IMR-90 (cell line): ENCODE data around the gene ZNF641.

Experiments
- BHLHE40 ChIP-seq: fragments of 150-350 bp; IDR thresholded peaks from 2 replicates; pipeline ENCODE4 v1.6.1; 2016; ENCODE audit warnings: mild to moderate bottlenecking, low read depth, low read length
- CHD1 ChIP-seq: IDR thresholded peaks from 2 replicates; pipeline ENCODE4 v1.6.1; 2012; ENCODE audit warnings: low read depth, low read length, improper control_type of control experiment
- MAFK ChIP-seq: IDR thresholded peaks from 2 replicates; pipeline ENCODE4 v1.6.1; 2012; ENCODE audit warnings: low read depth, low read length, improper control_type of control experiment
- POLR2A ChIP-seq: IDR thresholded peaks from 2 replicates; pipeline ENCODE4 v1.6.1; 2012; ENCODE audit warnings: mild to moderate bottlenecking, low read depth, low read length
- RAD21 ChIP-seq: IDR thresholded peaks from 2 replicates; pipeline ENCODE4 v1.6.1; 2012; ENCODE audit warnings: low read length, improper control_type of control experiment
- TF ChIP-seq, protein P1 (sequence below): conservative IDR thresholded peaks from 2 replicates; pipeline ENCODE4 v1.5.1; 2012; ENCODE audit warnings: mild to moderate bottlenecking, low read depth, low read length, improper control_type of control experiment
- TF ChIP-seq, protein P2 (sequence below): fragments of 150-350 bp; IDR thresholded peaks from 2 replicates; pipeline ENCODE4 v1.6.1; 2016; ENCODE audit warnings: low read depth, mild to moderate bottlenecking, low read length, moderate library complexity, borderline replicate concordance

DNA sequence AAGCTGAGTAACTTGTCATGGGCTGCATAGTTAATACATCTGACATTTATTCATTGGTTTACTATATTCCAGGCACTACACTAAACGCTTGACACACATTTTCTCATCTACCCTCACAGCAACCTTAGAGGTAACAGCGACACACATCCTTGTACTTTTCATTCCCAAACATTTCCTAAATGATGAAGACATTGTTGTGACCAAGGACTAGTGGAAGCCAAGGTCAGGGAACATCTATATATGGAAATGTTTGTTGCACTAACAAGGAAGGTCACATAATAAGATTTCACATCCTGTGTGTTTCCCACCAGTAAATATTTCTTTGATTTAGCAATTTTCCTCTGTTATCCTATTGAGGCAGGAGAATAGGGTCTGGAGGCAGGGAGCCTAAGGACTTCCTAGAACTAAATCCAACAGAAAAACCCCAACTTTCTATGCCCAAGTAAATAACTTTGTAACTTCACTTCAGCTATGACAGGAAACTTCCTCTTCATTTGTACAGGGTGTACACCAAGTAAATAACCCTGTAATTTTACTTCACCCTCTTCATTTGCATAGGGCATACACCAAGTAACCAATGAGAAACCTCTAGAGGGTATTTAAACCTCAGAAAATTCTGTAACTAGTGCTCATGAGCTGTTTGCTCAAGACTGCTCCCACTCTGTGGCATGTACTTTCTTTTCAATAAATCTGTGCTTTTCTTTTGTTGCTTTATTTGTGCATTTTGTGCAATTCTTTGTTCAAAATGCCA lies 48.4 kb downstream of the ZNF641 start:
- TF ChIP-seq RAD21: no peak
- TF ChIP-seq, protein P1, sequence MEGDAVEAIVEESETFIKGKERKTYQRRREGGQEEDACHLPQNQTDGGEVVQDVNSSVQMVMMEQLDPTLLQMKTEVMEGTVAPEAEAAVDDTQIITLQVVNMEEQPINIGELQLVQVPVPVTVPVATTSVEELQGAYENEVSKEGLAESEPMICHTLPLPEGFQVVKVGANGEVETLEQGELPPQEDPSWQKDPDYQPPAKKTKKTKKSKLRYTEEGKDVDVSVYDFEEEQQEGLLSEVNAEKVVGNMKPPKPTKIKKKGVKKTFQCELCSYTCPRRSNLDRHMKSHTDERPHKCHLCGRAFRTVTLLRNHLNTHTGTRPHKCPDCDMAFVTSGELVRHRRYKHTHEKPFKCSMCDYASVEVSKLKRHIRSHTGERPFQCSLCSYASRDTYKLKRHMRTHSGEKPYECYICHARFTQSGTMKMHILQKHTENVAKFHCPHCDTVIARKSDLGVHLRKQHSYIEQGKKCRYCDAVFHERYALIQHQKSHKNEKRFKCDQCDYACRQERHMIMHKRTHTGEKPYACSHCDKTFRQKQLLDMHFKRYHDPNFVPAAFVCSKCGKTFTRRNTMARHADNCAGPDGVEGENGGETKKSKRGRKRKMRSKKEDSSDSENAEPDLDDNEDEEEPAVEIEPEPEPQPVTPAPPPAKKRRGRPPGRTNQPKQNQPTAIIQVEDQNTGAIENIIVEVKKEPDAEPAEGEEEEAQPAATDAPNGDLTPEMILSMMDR: no peak
- no peak for TF ChIP-seq CHD1
- no peak for TF ChIP-seq MAFK
- TF ChIP-seq POLR2A: no peak
- TF ChIP-seq BHLHE40: no peak
- TF ChIP-seq, protein P2, sequence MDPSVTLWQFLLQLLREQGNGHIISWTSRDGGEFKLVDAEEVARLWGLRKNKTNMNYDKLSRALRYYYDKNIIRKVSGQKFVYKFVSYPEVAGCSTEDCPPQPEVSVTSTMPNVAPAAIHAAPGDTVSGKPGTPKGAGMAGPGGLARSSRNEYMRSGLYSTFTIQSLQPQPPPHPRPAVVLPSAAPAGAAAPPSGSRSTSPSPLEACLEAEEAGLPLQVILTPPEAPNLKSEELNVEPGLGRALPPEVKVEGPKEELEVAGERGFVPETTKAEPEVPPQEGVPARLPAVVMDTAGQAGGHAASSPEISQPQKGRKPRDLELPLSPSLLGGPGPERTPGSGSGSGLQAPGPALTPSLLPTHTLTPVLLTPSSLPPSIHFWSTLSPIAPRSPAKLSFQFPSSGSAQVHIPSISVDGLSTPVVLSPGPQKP: no peak
